GM12878 (cell line): Measurements from ENCODE around the gene PUDP. TPM values are rescaled to one million over a fixed set of nuclear protein-coding genes. Genes with fewer than 3 reads are reported as not detected.

Source experiments
- ATAC-seq: fragments of 200-7000 bp; cut with Tn5 transposase; 3 replicates; pipeline ENCODE4 v1.9.1; 2020; ENCODE audit warnings: mild to moderate bottlenecking, moderate library complexity
- BruUV-seq: library from RNA; stranded (reverse); fragments of 400-500 nt; replicated peaks from 2 replicates; lab custom pipeline; 2021; lab: Mats Ljungman, UMichigan
- CTCF ChIA-PET: fragments of 300-600 bp; sonication (Branson Sonifier 250); formaldehyde crosslinking; extraction: SDS; loops from one replicate; lab custom pipeline; 2021; ENCODE audit warnings: inconsistent platforms; lab: Yijun Ruan, JAX
- POLR2A ChIA-PET: fragments of 350-600 bp; formaldehyde crosslinking; extraction: SDS; loops from one replicate; lab custom pipeline; 2021; ENCODE audit warnings: inconsistent platforms; lab: Charles Lee
- RAD21 ChIA-PET: fragments of 300-600 bp; sonication (Branson Sonifier 250); formaldehyde crosslinking; loops from one replicate; lab custom pipeline; 2023; ENCODE audit warnings: antibody characterized with exemption; ENCODE audit not compliant: unreplicated experiment; lab: Charles Lee
- SMC1A ChIA-PET: fragments of 300-600 bp; sonication (Branson Sonifier 250); formaldehyde crosslinking; loops from one replicate; lab custom pipeline; 2023; ENCODE audit not compliant: unreplicated experiment, uncharacterized antibody; lab: Charles Lee
- DNase-seq: peaks from one replicate; pipeline ENCODE4 v3.0.0-alpha.2; 2011; ENCODE audit warnings: low read depth, low spot score
- FAIRE-seq: peaks from 3 replicates; lab custom pipeline; 2011; peaks lifted over from hg19 to GRCh38; lab: Jason Lieb, UNC
- H2AFZ ChIP-seq: 2 replicates; pipeline ENCODE4 v1.6.0; 2011; ENCODE audit warnings: low read depth, low read length, control low read depth; ENCODE audit not compliant: control insufficient read depth
- H3K27ac ChIP-seq: 2 replicates; pipeline ENCODE4 v1.5.1; 2011; ENCODE audit warnings: control low read depth; ENCODE audit not compliant: control insufficient read depth, insufficient read depth
- H3K27me3 ChIP-seq, 2 experiments: replicated peaks in 1 of 2; 2 replicates each; pipeline versions ENCODE4 v1.6.0 to v1.6.1; 2011; ENCODE audit warnings: low read length in 1 of 2; ENCODE audit not compliant: control insufficient read depth in 2 of 2, insufficient read depth in 2 of 2
- H3K36me3 ChIP-seq, 2 experiments: 2 replicates each; pipeline ENCODE4 v1.5.1; 2011; ENCODE audit warnings: low read length in 1 of 2; ENCODE audit not compliant: control insufficient read depth in 2 of 2, insufficient read depth in 2 of 2
- H3K4me1 ChIP-seq: 2 replicates; pipeline ENCODE4 v1.6.1; 2011; ENCODE audit warnings: mild to moderate bottlenecking, low read length, moderate library complexity, mixed read lengths; ENCODE audit not compliant: control insufficient read depth, insufficient read depth
- H3K4me2 ChIP-seq: 2 replicates; pipeline ENCODE4 v1.6.0; 2011; ENCODE audit warnings: control low read depth; ENCODE audit not compliant: control insufficient read depth, insufficient read depth
- H3K4me3 ChIP-seq: fragments of 200-600 bp; sonication (generic); 2 replicates; pipeline ENCODE4 v1.5.1; 2016
- H3K79me2 ChIP-seq: 2 replicates; pipeline ENCODE4 v1.6.0; 2011; ENCODE audit warnings: low read length; ENCODE audit not compliant: control insufficient read depth, insufficient read depth
- H3K9ac ChIP-seq: 2 replicates; pipeline ENCODE4 v1.8.0; 2011; ENCODE audit warnings: low read length, control low read depth, mixed read lengths; ENCODE audit not compliant: control insufficient read depth, insufficient read depth
- H3K9me3 ChIP-seq: replicated peaks from 3 replicates; pipeline ENCODE4 v1.5.1; 2011; ENCODE audit warnings: mild to moderate bottlenecking, low read length; ENCODE audit not compliant: control insufficient read depth, insufficient read depth
- H4K20me1 ChIP-seq: 2 replicates; pipeline ENCODE4 v1.6.0; 2011; ENCODE audit not compliant: control insufficient read depth, insufficient read depth
- ASH2L ChIP-seq: fragments of 300-600, 200-600 bp; sonication (generic); IDR thresholded peaks from 2 replicates; pipeline ENCODE4 v1.6.1; 2017; ENCODE audit warnings: low read depth, mild to moderate bottlenecking, borderline replicate concordance
- BCLAF1 ChIP-seq: fragments of 450-650 bp; IDR thresholded peaks from 2 replicates; pipeline ENCODE4 v1.6.1; 2017; ENCODE audit warnings: antibody characterized with exemption, mild to moderate bottlenecking, moderate library complexity
- CBX5 ChIP-seq: sonication (generic); IDR thresholded peaks from 2 replicates; pipeline ENCODE4 v1.6.1; 2016; ENCODE audit warnings: low read depth, moderate library complexity, mild to moderate bottlenecking, inconsistent platforms
- CEBPZ ChIP-seq: fragments of 150-350 bp; IDR thresholded peaks from 2 replicates; pipeline ENCODE4 v1.6.1; 2016; ENCODE audit warnings: low read depth, low read length
- KDM1A ChIP-seq: fragments of 200-600 bp; sonication (generic); IDR thresholded peaks from 2 replicates; pipeline ENCODE4 v1.6.1; 2016; ENCODE audit warnings: borderline replicate concordance
- LARP7 ChIP-seq: fragments of 450-650 bp; IDR thresholded peaks from 2 replicates; pipeline ENCODE4 v1.6.1; 2017; ENCODE audit warnings: mild to moderate bottlenecking
- NFYB ChIP-seq: IDR thresholded peaks from 2 replicates; pipeline ENCODE4 v1.6.1; 2011; ENCODE audit warnings: low read depth, mild to moderate bottlenecking, low read length, improper control_type of control experiment, moderate library complexity; ENCODE audit not compliant: insufficient read depth
- NR2F1 ChIP-seq: fragments of 450-650 bp; conservative IDR thresholded peaks from 2 replicates; pipeline ENCODE4 v1.6.1; 2017; ENCODE audit warnings: mild to moderate bottlenecking
- PAX5 ChIP-seq: IDR thresholded peaks from 2 replicates; pipeline ENCODE4 v1.6.1; 2011; ENCODE audit warnings: low read depth, low read length, borderline replicate concordance
- TAF1 ChIP-seq: IDR thresholded peaks from 2 replicates; pipeline ENCODE4 v1.6.1; 2011; ENCODE audit warnings: mild to moderate bottlenecking, low read depth, low read length, borderline replicate concordance
- TCF3 ChIP-seq: IDR thresholded peaks from 2 replicates; pipeline ENCODE4 v1.6.1; 2012; ENCODE audit warnings: low read depth, mild to moderate bottlenecking, low read length, borderline replicate concordance; ENCODE audit not compliant: insufficient read depth
- TCF7 ChIP-seq: IDR thresholded peaks from 2 replicates; pipeline ENCODE4 v1.6.1; 2014; ENCODE audit warnings: antibody characterized with exemption, borderline replicate concordance
- ZNF384 ChIP-seq: IDR thresholded peaks from 2 replicates; pipeline ENCODE4 v1.6.1; 2012; ENCODE audit warnings: low read depth, mild to moderate bottlenecking, low read length, improper control_type of control experiment, borderline replicate concordance
- ZSCAN29 ChIP-seq: fragments of 450-650 bp; IDR thresholded peaks from 2 replicates; pipeline ENCODE4 v1.6.1; 2017; ENCODE audit warnings: mild to moderate bottlenecking, moderate library complexity
- WGBS: methylation state at CpG from one replicate; pipeline ENCODE4 v1.1.6; 2016; ENCODE audit warnings: low lambda C conversion rate; ENCODE audit not compliant: insufficient replicate concordance, insufficient coverage; ENCODE audit errors: missing lambda C conversion rate; 5-methylcytosine and 5-hydroxymethylcytosine counted together
- in situ Hi-C: fragments of 300-500 bp; cut with MboI; formaldehyde crosslinking; loops from 9 replicates; pipeline ENCODE4 v1.14.3; 2018; ENCODE audit warnings: mixed read lengths
- intact Hi-C: fragments of 100-400 bp; cut with micrococcal nuclease; formaldehyde crosslinking; loops from one replicate; pipeline ENCODE4 v1.14.2; 2022; ENCODE audit not compliant: unreplicated experiment
- polyA plus RNA-seq, 11 experiments: library from polyadenylated mRNA; depleted of rRNA in 4 of 11; unstranded in 6 of 11; stranded (reverse) in 5 of 11; fragments of >200 nt; fragmentation: Nextera tagmentation in 4 of 11; fragmentation: Illumina TruSeq in 1 of 11; extraction: Ambion mirVana in 4 of 11; extraction: Trizol in 1 of 11; gene quantifications; 1 replicate in 1 of 11; 2 replicates in 10 of 11; pipeline versions ENCODE4 v1.2.1 to v1.2.3, GENCODE V29; 2011 to 2016; ENCODE audit warnings: inconsistent platforms in 2 of 11, missing spikeins in 2 of 11, low read depth in 1 of 11
- total RNA-seq, 4 experiments: library from RNA; depleted of rRNA in 3 of 4; stranded (reverse); fragments of >200 nt in 3 of 4; fragmentation: Illumina TruSeq in 1 of 4; extraction: Trizol in 1 of 4; gene quantifications; 2 replicates each; pipeline versions ENCODE4 v1.2.1 to v1.2.3, GENCODE V29; 2013 to 2021

PUDP gene
- total and polyA plus RNA-seq, 10 of the 15 experiments (the other 5 are each of a cell fraction or from before 2014, with no cell fraction given): 30.8 to 83.5 (median 61.7) TPM

GRCh38 chrX:7082556-7082955, 65.4 kb downstream of the PUDP start:
- in situ Hi-C loops: no loop called here
- Histone ChIP-seq H4K20me1 (no peaks in the 10 kb centered on the region), H2AFZ (no peak overlapping the region), H3K9ac (no peak overlapping the region; the same call in 1 of the 2 replicates), H3K4me3 (no peak overlapping the region), H3K9me3 (no peaks in the 10 kb centered on the region), H3K79me2 (no peaks in the 10 kb centered on the region), H3K27ac (0 out of 2 replicates have a peak overlapping the region, but pooled peaks have one; percentile 45), H3K36me3 (peaks cover 2 to 13% of the 10 kb centered on the region in 2 experiments), H3K4me1 (peaks cover 45% of the 10 kb centered on the region), H3K4me2 (no peak overlapping the region; the same call in 1 of the 2 replicates), H3K27me3 (no peaks in the 10 kb centered on the region)
- POLR2A ChIA-PET: interaction anchor here (1.2 to 3.3 kb wide), 2 partner anchors 9 to 28 kb away, joined by 4 to 24 read pairs; no protein-coding TSS in a partner anchor
- RAD21 ChIA-PET: interaction anchor here (1.4 to 5.5 kb wide), 4 partner anchors 8 to 64 kb away, joined by 3 to 76 read pairs (median 21); no protein-coding TSS in a partner anchor
- CTCF ChIA-PET: interaction anchor here (1.0 kb wide), 2 partner anchors 9 to 23 kb away, joined by 3 to 6 read pairs; no protein-coding TSS in a partner anchor
- ATAC-seq (no peak), FAIRE-seq (no peak), DNase-seq (no peak)
- BruUV-seq: no TSS peak
- intact Hi-C loops: loop anchor here (10.0 kb wide), 1 partner anchor 228 kb away; no protein-coding TSS in a partner anchor
- WGBS: 65% methylated on average over 5 of the region's 5 CpGs
- SMC1A ChIA-PET: interaction anchor here (0.8 to 6.3 kb wide), 7 partner anchors 10 to 343 kb away, joined by 3 to 55 read pairs (median 6); no protein-coding TSS in a partner anchor
- TF ChIP-seq TCF7 (no peak), NFYB (no peak), PAX5 (no peak), ASH2L (no peak), ZSCAN29 (no peak), CBX5 (no peak), KDM1A (no peak), LARP7 (no peak), CEBPZ (no peak), TAF1 (no peak), BCLAF1 (no peak), NR2F1 (no peak), ZNF384 (no peak), TCF3 (no peak)
